ENCODE data around the gene HMCN1.

HMCN1 gene

DNA sequence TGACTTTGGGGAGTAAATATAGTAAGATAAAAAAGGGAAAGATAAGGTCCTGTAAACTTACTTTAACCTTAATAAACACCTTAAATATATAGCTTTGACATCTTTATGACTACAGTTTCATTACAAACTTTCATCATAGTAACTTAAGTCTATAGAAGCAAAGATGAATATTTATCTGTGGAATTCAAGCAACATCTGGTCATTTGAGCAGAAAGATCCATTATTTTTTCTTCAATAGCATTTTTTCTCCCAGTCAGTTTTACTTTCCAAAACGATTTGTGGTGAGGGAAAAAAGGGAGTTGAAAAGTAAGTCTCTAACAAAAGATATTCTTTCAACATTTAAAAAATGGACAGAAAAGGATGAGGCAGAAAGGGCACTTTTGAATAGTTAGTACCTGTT is 69.0 kb downstream of the HMCN1 start:
- FAIRE-seq (no peak), DNase-seq (ENCODE audit: low spot score) (no peak)

DNA sequence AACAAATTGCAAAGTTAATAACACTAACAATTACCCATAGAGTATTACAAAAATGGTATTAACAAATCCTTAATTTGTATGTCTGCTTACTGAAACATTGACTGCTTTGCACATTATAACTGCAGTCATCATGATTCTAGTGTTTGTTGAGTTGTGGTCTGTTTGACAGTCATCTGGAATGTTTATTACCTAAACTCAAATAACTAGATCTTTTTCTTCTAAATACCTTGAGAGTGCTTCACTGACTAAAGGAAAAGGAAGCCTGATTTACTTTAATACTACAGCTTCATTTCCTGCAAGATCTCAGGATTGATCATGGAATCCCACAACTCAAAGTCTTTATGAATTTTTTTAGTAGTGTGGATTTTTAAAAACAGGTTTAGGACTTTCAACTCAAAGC is 70.0 kb downstream of the HMCN1 start:
- FAIRE-seq, result no peak
- DNase-seq (ENCODE audit: low spot score), result no peak

DNA sequence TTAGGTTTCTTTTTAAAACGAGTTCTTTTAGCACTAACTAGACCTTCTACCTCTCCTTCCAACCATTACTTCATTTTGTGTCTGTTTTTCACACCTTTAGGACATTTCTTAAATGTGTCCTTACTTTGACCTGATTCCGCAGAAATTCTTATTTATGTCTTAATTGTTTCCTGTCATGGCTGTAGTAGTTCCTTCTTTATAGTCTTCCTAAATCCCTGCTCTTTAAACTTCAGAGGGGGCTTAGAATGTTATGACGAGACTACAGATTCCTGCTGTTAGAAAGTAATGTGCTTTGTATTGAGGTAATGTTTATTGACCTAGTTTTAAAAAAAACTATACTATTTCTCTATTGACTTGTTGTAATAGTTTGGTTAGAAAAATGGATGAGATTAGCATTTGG is 70.4 kb downstream of the HMCN1 start:
- DNase-seq (ENCODE audit: low spot score) (no peak), FAIRE-seq (no peak)

DNA sequence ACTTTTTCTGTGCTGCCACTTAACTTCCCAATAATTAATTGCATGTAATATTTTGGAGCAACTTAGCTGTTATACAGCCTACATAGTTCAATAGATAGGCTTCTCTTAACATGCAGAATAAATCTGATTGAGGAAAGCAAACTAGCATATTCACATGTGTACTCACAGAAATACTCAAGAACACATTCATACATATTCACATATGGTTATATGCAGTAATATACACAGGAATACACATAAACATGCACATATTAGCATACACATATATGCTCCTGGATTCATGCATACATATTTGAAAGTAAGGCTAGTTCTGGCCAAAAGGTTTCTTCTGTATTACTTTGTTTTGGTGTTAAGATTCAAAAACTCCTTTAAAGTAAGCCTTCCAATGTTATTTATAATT is 73.1 kb downstream of the HMCN1 start:
- FAIRE-seq, result no peak

DNA sequence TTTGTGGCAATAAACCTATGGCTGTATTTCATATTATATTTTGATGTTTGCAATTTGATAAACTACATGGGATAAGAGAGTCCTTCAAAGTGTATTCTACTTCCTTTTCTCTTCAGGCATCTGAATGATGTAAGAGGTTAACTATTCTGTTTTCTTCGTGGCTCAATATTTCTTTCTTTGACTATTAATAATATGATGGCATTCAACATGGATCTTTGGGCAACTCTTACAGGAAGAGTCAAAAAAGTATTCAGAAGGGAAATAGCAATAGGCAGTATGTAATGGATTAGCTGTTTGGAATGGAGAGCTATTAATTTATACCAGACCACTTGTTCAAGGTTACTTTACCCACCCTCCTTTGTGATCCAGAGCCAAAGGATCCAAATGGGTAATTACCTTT is 74.4 kb downstream of the HMCN1 start:
- no peak for DNase-seq (ENCODE audit: low spot score)
- no peak for FAIRE-seq

More for the DNA sequence above, 73.1 kb downstream of the HMCN1 start:
- no peak for DNase-seq (ENCODE audit: low spot score)

DNA sequence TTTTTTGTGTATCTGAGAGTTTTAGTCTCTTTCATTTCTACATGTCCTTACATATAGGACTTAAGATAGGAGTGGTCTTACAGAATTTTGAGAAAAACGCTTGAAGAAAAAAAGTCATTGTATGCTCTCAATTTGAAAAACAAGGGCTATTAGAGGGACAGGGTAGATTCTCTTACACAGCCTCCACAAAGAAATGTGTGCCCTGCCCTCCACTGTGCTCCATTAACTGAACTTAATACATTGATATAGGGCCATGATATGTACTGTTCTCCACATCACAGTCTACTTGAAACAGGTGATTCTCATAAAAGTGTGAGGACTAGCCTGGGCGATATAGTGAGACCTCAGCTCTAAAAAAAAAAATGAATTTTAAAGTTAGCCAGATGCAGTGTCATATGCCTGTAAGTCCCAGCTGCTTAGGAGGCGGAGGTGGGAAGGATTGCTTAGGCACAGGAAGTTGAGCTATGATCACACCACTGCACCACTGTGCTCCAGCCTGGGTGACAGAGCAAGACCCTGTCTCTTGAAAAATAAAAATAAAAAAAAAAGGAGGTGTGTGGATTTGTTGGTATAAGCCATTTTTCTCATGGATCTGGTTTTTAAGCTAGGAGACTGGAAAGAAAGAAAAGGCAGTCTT is 77.0 kb downstream of the HMCN1 start:
- no peak for FAIRE-seq
- no peak for DNase-seq (ENCODE audit: low spot score)

DNA sequence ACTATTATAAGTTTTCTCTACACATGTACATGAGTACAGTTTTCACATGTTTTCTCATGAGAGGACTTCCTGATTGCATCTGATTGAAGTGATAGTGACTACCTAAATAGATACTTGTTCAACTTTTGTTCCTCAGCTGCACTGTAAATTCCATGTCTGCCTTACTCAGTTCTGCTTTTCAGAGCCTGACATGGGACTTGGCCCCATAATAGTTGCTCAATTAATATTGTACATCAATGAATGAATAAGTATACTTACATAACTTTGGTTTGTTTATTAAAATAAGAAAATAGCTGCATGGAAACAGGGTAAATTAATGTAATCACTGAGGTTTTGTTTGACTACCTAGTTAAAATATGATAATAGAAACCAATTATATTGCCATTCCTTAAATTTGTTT is 78.7 kb downstream of the HMCN1 start:
- FAIRE-seq (no peak), DNase-seq (ENCODE audit: low spot score) (no peak)

DNA sequence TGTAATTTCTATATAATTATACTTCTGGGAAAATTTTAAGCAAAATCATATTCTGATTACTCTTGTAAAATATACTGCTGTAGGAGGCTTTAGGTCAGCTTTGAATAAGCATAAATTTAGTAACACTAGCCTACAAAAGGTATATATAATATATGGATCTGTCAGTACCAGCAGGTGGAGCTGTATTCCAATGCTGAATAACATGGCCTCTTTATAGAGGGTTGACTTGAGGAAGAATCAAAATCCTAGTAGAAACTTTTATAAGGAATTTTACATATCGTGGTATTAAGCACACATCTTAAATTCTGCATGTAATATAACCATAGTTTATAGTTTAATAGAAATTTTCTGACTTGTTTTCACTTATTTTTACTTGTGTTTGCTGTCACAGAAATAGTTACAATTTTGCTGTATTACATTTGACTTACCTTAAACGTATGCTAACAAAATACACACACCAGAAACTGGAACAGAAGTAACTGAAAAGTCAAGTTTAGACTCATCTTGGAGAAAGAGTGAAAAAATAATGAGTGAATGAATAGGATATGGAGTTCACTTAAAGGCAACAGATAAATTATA is 79.3 kb downstream of the HMCN1 start:
- DNase-seq (ENCODE audit: low spot score) (peak; percentile 9), FAIRE-seq (no peak)

DNA sequence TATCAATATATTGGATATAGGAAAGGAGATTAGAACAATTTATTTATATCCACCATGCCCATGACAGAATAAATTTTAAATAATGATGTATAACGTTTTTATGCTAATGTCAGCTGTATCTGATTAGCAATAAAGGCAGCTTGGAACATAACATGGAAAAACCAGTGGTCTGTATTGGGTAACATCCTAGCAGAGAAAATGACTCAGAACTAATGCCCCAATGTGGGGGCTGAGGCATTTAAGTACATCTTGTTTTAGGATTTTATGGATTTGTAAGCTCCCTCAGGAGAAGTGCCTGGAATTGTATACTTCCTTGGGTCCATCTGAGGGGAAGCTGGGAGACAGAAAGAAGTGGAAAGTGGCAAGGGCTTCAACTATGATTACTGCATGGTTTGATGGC is 82.3 kb downstream of the HMCN1 start:
- FAIRE-seq (no peak), DNase-seq (ENCODE audit: low spot score) (no peak)

DNA sequence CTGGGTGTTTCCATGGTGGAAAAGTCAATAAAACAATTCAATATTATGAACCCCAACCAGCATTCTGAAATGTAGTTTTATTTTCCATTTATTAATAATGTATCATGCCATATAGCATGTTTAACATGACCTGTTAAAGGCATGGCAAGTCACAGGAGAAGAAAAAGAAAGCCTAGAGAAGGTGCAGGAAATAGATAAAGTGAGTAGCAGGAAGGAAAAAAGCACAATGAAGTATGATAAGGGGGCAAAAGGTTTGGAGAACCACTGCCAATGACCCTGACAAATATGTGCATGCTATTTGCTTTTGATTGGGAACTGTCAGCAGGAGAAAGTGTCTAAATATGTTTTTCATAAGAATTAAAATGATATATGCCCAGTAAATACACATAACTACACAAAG is 85.6 kb downstream of the HMCN1 start:
- DNase-seq (ENCODE audit: low spot score) (no peak), FAIRE-seq (no peak)

DNA sequence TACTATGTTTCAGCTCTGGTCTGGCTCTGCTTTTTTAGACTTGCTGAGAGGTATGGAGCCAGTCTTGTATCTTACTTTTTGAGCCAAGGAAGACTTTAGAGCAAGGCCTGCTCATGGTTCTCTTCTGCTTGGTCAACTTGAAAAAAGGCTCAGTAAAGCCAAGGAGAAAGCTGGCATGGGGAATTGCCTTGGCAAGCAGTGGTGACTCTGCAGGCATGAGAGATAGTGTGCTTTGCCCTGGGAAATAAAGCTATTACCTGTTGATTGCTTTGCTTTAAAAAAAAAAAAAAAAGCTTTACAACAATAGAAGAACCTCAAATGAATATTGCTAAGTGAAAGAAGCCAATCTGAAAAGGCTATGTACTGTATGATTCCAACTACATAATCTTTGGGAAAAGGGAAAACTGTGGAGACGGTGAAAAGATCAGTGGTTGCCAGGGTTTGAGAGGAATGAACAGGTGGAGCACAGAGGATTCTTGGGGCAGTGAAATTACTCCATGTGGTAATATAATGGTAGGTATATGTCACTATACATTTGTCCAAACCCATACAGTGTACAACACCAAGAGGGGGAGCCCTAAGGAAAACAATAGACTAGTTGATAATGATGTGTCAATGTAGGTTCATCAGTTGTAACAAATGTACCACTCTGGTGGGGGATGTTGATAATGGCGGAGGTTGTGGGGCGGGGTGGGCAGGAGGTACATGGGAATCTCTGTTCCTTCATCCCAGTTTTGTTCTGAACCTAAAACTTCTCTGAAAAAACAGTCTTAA is 87.6 kb downstream of the HMCN1 start:
- FAIRE-seq, result no peak
- no peak for DNase-seq (ENCODE audit: low spot score)

DNA sequence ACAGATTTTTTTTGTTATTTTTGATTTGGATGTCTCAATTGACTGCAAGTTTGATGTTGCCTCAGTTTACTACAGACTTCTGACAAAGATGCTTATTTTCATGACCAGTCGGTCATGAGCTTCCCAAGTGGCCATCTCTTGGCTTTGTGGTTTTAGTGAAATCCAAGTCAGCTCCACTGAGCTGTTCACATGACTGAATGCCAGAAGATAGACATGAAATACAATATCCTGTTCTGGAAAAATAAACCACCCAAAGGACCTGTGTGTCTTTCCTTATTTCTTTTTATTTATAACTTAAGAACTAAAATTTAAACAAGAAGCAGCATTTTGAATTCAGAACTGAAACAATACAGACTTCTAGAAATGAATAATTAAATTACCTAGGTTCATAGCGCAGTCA is 89.3 kb downstream of the HMCN1 start:
- no peak for FAIRE-seq
- DNase-seq (ENCODE audit: low spot score), result no peak

DNA sequence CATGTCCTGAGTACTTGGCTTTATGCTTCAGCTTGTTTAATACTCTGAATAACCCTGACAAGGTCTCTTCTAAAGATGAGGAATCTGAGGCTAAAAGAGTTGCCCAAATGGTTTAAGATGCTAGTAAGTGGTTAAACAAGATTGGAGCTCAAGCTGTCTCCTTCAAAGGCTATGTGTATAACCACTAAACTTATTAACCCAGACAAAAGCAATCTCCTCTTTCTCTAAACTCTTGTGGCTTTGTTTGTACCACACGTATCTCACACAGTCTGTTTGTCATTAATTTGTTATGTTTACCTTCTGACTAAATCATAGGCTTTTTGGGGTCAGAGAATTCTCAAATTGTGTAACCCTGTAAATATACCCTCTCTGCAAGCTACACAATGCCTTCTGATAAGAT is 89.9 kb downstream of the HMCN1 start:
- DNase-seq (ENCODE audit: low spot score) (no peak), FAIRE-seq (no peak)

DNA sequence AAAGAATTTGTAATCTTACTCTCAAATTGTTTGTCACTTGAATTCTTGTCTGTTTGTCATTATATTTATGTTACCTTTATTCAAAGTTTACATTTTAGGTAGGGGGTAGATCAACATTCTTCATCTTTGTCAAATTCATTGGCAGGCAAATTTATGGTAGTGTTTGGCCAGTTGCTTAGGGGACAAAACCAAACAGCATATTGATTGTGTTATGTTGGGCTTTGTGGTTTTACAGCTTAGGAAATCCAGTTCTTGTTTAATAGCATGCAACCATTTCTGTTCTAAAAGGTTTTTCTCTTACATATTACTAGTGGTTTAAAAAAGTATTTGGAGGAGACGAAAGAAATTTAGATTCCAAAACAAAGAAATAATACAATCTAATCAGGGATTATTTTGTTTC is 91.4 kb downstream of the HMCN1 start:
- no peak for FAIRE-seq
- DNase-seq (ENCODE audit: low spot score), result no peak

DNA sequence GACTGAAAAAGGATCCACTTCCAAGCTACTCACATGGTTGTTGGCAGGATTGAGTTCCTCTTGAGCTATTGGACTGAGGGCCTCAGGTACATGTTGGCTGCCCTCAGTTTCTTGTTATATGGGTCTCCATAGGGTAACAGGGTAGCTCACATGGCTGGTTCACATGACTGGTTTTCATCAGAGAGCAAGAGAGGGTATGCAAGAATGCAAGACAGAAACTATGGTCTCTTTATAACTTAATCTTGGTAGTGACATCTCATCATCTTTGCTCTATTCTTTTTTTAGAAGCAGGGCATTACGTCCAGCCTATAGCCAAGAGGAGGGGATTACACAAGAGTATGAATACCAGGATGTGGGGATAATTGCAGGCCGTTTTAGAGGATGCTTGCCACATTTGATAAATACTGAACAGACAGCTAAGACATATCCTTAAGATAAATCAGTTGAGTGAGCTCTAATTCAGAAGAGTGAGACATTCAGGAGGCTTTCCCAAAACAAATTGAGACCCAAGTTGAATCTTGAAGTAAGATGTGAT is 100.2 kb downstream of the HMCN1 start:
- FAIRE-seq (no peak), DNase-seq (ENCODE audit: low spot score) (no peak)

DNA sequence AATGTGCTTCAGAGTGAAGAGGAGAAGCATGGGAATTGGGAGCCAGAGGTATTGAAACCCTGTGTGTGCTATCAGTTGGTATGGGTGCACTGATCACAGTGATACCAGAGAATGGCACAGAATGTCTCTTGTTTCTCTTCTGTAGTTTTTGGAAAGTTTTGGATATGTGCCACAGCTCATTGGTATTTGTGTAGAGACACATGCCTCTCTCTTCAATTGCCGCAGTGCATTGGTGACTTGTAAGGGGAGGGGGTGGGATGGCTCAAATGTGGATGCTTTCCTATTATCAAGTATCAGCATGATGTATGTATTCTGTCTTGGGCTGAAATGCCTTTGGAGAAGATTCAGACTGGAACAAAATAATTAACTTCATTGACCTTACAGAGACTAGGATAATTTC is 101.0 kb downstream of the HMCN1 start:
- DNase-seq (ENCODE audit: low spot score) (no peak), FAIRE-seq (no peak)

DNA sequence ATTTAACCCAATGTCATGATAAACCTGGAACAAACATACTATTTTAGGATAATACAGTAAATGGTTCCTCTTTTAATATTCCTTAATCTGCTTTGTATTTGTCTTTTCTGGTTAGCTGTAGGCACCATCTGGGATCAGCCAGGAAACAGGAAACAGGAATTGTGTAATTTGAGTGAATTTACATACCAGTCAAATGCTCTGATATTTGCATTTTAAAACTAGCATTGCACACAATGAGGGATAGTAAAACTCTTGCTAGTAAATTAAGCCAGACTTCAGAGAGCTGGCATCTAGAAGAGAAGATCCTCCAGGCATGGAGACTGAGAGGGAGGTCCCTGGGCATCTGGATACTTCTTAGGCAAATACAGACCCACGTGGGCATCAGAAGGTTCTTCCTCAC is 103.5 kb downstream of the HMCN1 start:
- no peak for FAIRE-seq

DNA sequence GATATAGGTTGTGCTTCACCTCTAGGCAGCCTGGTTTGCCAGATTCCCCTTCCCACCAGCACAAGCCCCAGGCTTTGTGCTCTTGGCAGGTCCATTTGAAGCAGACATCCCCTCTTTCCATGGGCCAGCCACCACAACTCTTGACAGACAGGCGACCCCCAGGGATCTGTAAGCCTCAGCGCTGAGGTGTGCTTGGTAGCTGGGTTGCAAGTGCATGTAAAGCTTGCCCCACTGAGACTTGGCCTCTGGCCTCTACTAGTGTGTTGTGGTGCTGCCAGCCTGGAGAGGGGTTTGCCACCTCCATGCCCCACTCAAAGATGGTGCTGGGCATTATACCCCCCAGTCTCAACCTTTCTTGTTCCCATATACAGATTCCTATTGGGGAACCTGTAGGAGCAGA is 103.9 kb downstream of the HMCN1 start:
- no peak for FAIRE-seq
- no peak for DNase-seq (ENCODE audit: low spot score)

More for the DNA sequence above, 103.5 kb downstream of the HMCN1 start:
- no peak for DNase-seq (ENCODE audit: low spot score)

DNA sequence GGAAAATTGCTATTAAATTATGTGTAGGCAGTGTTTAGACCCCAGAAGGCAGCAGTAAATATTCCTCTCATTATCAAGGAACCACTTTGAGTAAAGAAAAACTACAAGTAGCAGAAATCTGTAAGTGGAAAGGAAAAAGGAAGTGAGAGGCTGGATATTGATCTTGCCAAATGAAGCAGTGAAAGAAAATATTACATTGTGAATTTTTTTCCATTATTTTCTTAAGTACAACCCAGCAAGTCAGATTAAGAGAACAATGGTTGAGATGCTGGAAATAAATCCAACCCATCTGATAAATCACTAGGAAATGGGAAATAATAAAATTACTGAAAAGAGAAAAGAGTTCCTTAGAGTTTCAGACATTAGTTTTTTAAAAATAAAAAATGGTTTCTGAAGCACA is 106.7 kb downstream of the HMCN1 start:
- FAIRE-seq (no peak), DNase-seq (ENCODE audit: low spot score) (no peak)

DNA sequence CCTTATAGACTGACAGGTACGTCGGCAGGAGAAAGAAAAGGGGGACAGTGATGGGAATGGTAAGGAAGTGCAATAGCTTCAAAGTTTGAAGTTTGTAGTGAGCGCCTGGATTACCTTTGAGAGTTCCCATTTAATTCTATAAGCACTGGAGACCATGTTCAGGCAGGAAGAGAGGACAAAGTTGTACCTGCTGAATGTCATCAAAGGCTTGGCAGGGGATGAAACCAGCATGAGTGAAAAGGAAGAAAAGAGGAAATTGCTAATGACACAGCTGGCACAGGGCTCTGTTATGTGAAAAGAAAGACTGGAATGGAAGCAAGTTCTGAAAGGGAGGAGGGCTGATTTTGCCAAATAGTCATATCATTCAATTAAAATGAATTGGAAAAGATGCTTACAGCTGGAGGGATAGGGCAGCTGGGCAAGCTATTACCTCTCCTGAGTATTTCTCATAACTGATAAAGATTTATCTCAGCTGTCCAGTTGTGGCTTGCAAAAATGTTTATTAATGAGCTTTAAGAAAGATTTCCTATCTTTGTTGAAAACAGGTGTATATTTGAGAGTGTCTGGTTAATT is 109.2 kb downstream of the HMCN1 start:
- no peak for FAIRE-seq
- DNase-seq (ENCODE audit: low spot score), result no peak

DNA sequence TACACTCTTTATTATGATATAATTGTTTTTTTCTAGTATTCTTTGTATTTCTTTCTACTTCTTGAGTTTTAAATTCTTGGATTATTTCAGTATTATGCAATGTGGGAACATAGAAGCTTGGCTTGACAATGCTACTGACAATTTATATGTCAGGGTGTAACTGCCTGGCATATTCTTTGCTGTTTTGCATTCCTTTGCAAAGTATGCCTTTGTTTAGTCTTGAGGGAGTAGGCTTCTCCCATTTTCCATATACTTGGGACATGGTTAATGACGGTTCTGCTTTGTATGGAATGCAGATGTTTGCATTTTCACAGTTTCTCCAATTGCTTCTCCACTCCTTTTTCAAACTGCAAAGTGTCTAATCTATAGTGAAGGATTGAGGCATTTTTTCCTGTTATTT is 109.8 kb downstream of the HMCN1 start:
- FAIRE-seq (no peak), DNase-seq (ENCODE audit: low spot score) (no peak)

Data from urothelium cell line (cell line).